Transverse colon (tissue), 4 donors: ENCODE measurements around the gene ARHGAP10. TPM values are rescaled to one million over a fixed set of nuclear protein-coding genes. Genes with fewer than 3 reads are reported as not detected.
A peak's percentile ranks its signal among the peaks of the same experiment; 100 is the strongest.

Source experiments
- DNase-seq: peaks from one replicate; pipeline ENCODE4 v3.0.0-alpha.2; 2019
- H3K27ac ChIP-seq, 4 donors: fragments of 200-600 bp; sonication (generic); 2 replicates each; pipeline ENCODE4 v1.5.1; 2016 to 2018; ENCODE audit warnings: inconsistent platforms in 4 of 4
- H3K27me3 ChIP-seq: fragments of 200-600 bp; sonication (generic); 2 replicates; pipeline ENCODE4 v1.5.1; 2017; ENCODE audit warnings: inconsistent platforms
- H3K36me3 ChIP-seq, 4 donors: fragments of 200-600 bp; sonication (generic); 2 replicates each; pipeline ENCODE4 v1.5.1; 2017 to 2019; ENCODE audit warnings: inconsistent platforms in 4 of 4
- H3K4me1 ChIP-seq, 4 donors: fragments of 200-600 bp; sonication (generic); 2 replicates each; pipeline ENCODE4 v1.5.1; 2017 to 2020; ENCODE audit warnings: inconsistent platforms in 4 of 4
- H3K4me3 ChIP-seq, 4 donors: fragments of 200-600 bp; sonication (generic); 1 replicate in 1 of 4; 2 replicates in 3 of 4; pipeline versions ENCODE4 v1.5.1 to v1.6.1; 2017 to 2019; ENCODE audit warnings: inconsistent platforms in 4 of 4
- H3K9me3 ChIP-seq, 2 donors: fragments of 200-600 bp; sonication (generic); 2 replicates each; pipeline ENCODE4 v1.5.1; 2017 to 2019; ENCODE audit warnings: inconsistent platforms in 2 of 2
- EP300 ChIP-seq: sonication (generic); formaldehyde crosslinking; IDR thresholded peaks from one replicate; pipeline ENCODE4 v1.6.1; 2017; ENCODE audit warnings: antibody characterized with exemption, low read depth
- POLR2A ChIP-seq: fragments of 450-650 bp; IDR thresholded peaks from one replicate; pipeline ENCODE4 v1.6.1; 2016; ENCODE audit warnings: antibody characterized with exemption, mild to moderate bottlenecking, moderate library complexity
- POLR2AphosphoS5 ChIP-seq, 3 donors: sonication (generic); formaldehyde crosslinking; IDR thresholded peaks; one replicate each; pipeline ENCODE4 v1.6.1; 2016; ENCODE audit warnings: antibody characterized with exemption in 3 of 3
- WGBS, 2 donors: methylation state at CpG; one replicate each; pipeline ENCODE4 v1.1.5; 2018; ENCODE audit warnings: low coverage in 1 of 2; 5-methylcytosine and 5-hydroxymethylcytosine counted together
- in situ Hi-C, 4 donors: fragments of 200-750 bp; cut with MboI; loops; one replicate each; pipeline versions ENCODE4 v1.15.0 to v1.15.1; 2017; ENCODE audit warnings: low sequenced_read_pairs in 3 of 4, low pct_ligation_motif_present in 1 of 4, low pct_unique_long_range_greater_than_20kb in 1 of 4
- intact Hi-C: fragments of 100-400 bp; cut with DNase I; formaldehyde crosslinking; loops from one replicate; pipeline ENCODE4 v1.15.1; 2023; ENCODE audit warnings: low total_unique reads
- total RNA-seq, 4 donors: library from RNA; depleted of rRNA; stranded (reverse); fragments of >200 nt; gene quantifications; one replicate each; pipeline ENCODE4 v1.1.0, GENCODE V29; 2016
- TF ChIP-seq, protein P1 (sequence below), 5 experiments: fragments of 200-600 bp in 3 of 5; fragments of 450-650 bp in 2 of 5; sonication (generic) in 3 of 5; IDR thresholded peaks; 1 replicate in 2 of 5; 2 replicates in 3 of 5; pipeline ENCODE4 v1.5.1; 2016 to 2017; ENCODE audit warnings: antibody characterized with exemption in 5 of 5, inconsistent platforms in 3 of 5, mild to moderate bottlenecking in 2 of 5, moderate library complexity in 1 of 5

The ARHGAP10 gene
- total RNA-seq, 4 donors from 2014 or later, result 14.7 to 27.3 (median 22.9) TPM

GRCh38 chr4:147969573-147970385, 237.9 kb downstream of the ARHGAP10 start:
- no peak for TF ChIP-seq EP300
- TF ChIP-seq POLR2AphosphoS5 (IDR thresholded peaks at IDR 0.05), result no peak
- TF ChIP-seq, protein P1, sequence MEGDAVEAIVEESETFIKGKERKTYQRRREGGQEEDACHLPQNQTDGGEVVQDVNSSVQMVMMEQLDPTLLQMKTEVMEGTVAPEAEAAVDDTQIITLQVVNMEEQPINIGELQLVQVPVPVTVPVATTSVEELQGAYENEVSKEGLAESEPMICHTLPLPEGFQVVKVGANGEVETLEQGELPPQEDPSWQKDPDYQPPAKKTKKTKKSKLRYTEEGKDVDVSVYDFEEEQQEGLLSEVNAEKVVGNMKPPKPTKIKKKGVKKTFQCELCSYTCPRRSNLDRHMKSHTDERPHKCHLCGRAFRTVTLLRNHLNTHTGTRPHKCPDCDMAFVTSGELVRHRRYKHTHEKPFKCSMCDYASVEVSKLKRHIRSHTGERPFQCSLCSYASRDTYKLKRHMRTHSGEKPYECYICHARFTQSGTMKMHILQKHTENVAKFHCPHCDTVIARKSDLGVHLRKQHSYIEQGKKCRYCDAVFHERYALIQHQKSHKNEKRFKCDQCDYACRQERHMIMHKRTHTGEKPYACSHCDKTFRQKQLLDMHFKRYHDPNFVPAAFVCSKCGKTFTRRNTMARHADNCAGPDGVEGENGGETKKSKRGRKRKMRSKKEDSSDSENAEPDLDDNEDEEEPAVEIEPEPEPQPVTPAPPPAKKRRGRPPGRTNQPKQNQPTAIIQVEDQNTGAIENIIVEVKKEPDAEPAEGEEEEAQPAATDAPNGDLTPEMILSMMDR (IDR thresholded peaks at IDR 0.05), result no peak
- no peak for TF ChIP-seq POLR2A
- WGBS, 2 donors, result 60 to 68% methylated on average over 8 to 11 of the region's 11 CpGs
- H3K4me1 ChIP-seq, result peaks cover 0 to 24% (median 11%) of the 10 kb centered on the region in 4 donors
- in situ Hi-C loops (no loop called here), intact Hi-C loops (no loop called here)
- H3K4me3 ChIP-seq, result no peak overlapping the region
- H3K9me3 ChIP-seq, result no peaks in the 10 kb centered on the region
- no peak for DNase-seq
- no peaks in the 10 kb centered on the region for H3K27me3 ChIP-seq
- H3K36me3 ChIP-seq, result no peaks in the 10 kb centered on the region
- peak overlapping the region; percentile 13 to 60 (median 46) for H3K27ac ChIP-seq

DNA sequence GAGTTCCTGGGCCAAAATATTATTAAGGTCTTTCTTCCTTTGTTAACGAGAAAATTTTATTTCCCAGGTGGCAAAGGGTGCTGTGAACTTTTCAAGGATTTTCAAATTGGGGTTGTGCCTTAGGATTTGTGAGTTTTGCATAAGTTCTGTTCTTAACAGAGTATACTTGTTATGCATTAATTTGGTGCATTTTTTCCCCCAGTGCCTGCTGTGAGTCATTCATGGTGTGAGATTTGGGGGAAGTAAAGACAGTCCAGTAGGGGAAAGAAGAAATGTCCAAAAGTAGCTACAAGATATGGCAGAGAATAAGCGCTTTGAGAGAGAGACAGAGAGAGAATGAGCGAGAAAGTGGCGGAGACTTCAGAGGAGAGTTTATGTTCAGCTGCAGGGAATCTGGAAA, 239.2 kb downstream of the ARHGAP10 start:
- in situ Hi-C loops, result no loop called here
- peaks cover 4 to 19% (median 9%) of the 10 kb centered on the region in 4 donors for H3K4me1 ChIP-seq

GRCh38 chr4:147975325-147975724, 243.4 kb downstream of the ARHGAP10 start:
- no peak for DNase-seq
- in situ Hi-C loops (no loop called here), intact Hi-C loops (no loop called here)
- Histone ChIP-seq H3K27me3 (no peaks in the 10 kb centered on the region), H3K27ac (no peak overlapping the region), H3K9me3 (peaks cover 0 to 3% of the 10 kb centered on the region in 2 donors), H3K4me3 (no peak overlapping the region), H3K36me3 (no peaks in the 10 kb centered on the region), H3K4me1 (peaks cover under 1 to 9% (median 3%) of the 10 kb centered on the region in 4 donors)
- TF ChIP-seq EP300, result no peak
- TF ChIP-seq, protein P1 (IDR thresholded peaks at IDR 0.05), result no peak
- TF ChIP-seq POLR2A, result no peak
- 80% methylated on average over 3 of the region's 3 CpGs; no CpG with 5 or more reads in 1 of the 2 donors for WGBS, 2 donors

More for the DNA sequence above, 239.2 kb downstream of the ARHGAP10 start:
- no peak for DNase-seq
- H3K27ac ChIP-seq, result no peak overlapping the region
- H3K36me3 ChIP-seq, result no peaks in the 10 kb centered on the region
- 92 to 94% methylated on average over 3 to 4 of the region's 4 CpGs for whole genome bisulfite sequencing, 2 donors
- H3K9me3 ChIP-seq, result no peaks in the 10 kb centered on the region
- H3K4me3 ChIP-seq, result no peak overlapping the region
- intact Hi-C loops, result no loop called here
- no peak for TF ChIP-seq EP300
- TF ChIP-seq POLR2A, result no peak
- TF ChIP-seq POLR2AphosphoS5 (IDR thresholded peaks at IDR 0.05), result no peak
- TF ChIP-seq, protein P1 (IDR thresholded peaks at IDR 0.05), result no peak
- H3K27me3 ChIP-seq, result no peaks in the 10 kb centered on the region

- WGBS, 2 donors, result 68 to 75% methylated on average over 1 to 2 of the region's 2 CpGs
- Histone ChIP-seq H3K4me3 (no peak overlapping the region), H3K36me3 (no peaks in the 10 kb centered on the region), H3K27ac (no peak overlapping the region), H3K9me3 (peaks cover 0 to 3% of the 10 kb centered on the region in 2 donors), H3K4me1 (peaks cover 2 to 9% (median 5%) of the 10 kb centered on the region in 4 donors), H3K27me3 (no peaks in the 10 kb centered on the region)
- no peak for DNase-seq
- intact Hi-C loops, result no loop called here
- in situ Hi-C loops, result no loop called here
- TF ChIP-seq, protein P1 (IDR thresholded peaks at IDR 0.05), result no peak
- TF ChIP-seq EP300 (no peak), POLR2AphosphoS5 (IDR thresholded peaks at IDR 0.05) (no peak), POLR2A (no peak)
Measured at GRCh38 chr4:147975933-147976928, 244.3 kb downstream of the ARHGAP10 start.
